ENCODE data around the gene CDH23.

CDH23 gene

DNA sequence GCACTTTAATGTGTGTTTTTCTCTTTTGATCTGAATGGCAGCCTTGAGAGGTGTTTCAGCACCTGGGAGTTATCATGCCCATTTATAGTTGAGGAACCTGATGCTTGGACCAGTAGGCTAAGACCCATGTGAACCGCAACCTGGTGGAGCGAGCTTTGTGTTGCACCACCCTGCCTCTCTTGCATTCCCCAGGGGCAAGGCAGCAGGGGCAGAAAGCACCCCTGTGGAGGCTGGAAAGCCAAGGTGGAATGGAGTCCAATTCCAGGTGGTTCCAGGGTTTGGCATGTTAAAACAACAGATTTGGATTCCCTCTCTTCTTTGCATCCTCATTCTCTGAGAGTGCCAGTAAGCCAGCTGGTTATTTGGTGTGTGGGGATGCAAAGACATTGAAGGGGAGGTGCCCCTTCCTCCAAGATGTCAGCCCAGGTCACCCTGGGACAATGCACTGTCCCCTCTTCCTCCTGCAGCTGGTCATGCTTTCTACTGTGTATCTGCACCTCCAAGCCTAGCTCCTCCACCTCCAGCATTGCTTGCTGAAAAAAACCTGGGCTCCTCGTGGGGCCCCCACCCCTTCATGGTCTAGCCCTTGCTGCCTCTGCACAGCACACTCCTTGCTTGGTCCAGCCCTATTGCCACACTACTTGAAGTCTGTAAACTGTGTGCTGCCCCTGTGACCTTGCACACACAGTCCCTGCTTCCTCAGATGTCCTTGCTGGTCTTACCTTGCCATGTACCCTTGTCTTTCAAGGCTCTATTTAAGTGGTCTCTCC lies 5.6 kb upstream of the CDH23 start:
- Histone ChIP-seq H3K9ac (ENCODE audit: low read depth in 1 of 2, low read length in 2 of 2) (no peak overlapping the region), H3K9me3 (ENCODE audit: control insufficient read depth in 2 of 2, low read length in 2 of 2) (no peaks in the 10 kb centered on the region), H3K36me3 (ENCODE audit: control insufficient read depth in 2 of 2, insufficient read depth in 2 of 2, low read length in 2 of 2) (no peaks in the 10 kb centered on the region), H3K27me3 (ENCODE audit: control insufficient read depth in 2 of 2, insufficient read depth in 2 of 2, low read length in 2 of 2) (peaks cover 0 to 30% of the 10 kb centered on the region in 2 donors), H3K4me3 (ENCODE audit: low read length in 2 of 2) (no peak overlapping the region), H3K27ac (ENCODE audit: low read depth in 2 of 2, low read length in 2 of 2) (no peak overlapping the region), H3K4me1 (ENCODE audit: control insufficient read depth in 2 of 2, insufficient read depth in 2 of 2, low read length in 2 of 2) (no peaks in the 10 kb centered on the region)

DNA sequence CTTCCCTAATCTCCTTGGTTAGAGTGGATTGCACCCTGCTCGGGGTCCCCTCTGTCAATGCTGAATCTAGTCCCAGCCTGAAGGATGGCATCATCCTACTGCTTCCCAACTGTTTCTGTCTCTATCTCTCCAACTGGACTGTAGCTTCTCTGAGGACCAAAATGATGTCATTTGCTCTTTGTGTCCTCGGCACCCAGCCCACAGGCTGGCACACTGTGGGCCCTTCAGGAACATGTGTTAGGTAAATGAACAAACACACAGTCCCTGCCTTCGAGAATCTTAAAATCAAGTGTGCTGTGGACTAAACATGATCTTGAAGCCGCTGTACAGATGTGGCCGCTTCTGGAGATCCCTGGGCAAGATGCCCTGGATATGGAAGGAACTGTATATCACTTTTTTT lies 5.0 kb upstream of the CDH23 start:
- Histone ChIP-seq H3K36me3 (ENCODE audit: control insufficient read depth in 2 of 2, insufficient read depth in 2 of 2, low read length in 2 of 2) (no peaks in the 10 kb centered on the region), H3K27ac (ENCODE audit: low read depth in 2 of 2, low read length in 2 of 2) (no peak overlapping the region), H3K9ac (ENCODE audit: low read depth in 1 of 2, low read length in 2 of 2) (no peak overlapping the region), H3K4me1 (ENCODE audit: control insufficient read depth in 2 of 2, insufficient read depth in 2 of 2, low read length in 2 of 2) (no peaks in the 10 kb centered on the region), H3K9me3 (ENCODE audit: control insufficient read depth in 2 of 2, low read length in 2 of 2) (no peaks in the 10 kb centered on the region), H3K27me3 (ENCODE audit: control insufficient read depth in 2 of 2, insufficient read depth in 2 of 2, low read length in 2 of 2) (peaks cover 0 to 30% of the 10 kb centered on the region in 2 donors), H3K4me3 (ENCODE audit: low read length in 2 of 2) (no peak overlapping the region)

DNA sequence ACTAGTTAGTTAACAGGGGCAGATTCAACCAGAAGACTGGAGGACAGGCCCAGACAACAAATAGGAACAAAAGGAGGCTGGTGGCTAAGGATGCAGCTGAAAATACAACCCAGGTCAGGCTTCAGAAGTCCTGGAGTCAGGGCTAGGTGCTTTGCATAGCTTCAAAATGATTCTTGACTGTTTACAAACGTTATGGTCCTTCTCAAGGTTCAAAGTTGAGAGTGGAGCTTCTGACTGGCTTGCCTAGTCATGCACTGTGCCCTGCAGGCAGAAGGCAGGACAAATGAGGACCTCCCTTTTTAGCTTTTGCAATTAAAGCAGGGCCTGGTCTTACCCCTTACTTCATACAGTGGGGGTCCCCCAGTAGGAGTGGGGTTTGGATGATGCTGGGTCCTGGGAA lies 4.4 kb upstream of the CDH23 start:
- no peaks in the 10 kb centered on the region for H3K36me3 ChIP-seq (ENCODE audit: control insufficient read depth in 2 of 2, insufficient read depth in 2 of 2, low read length in 2 of 2)
- H3K27ac ChIP-seq (ENCODE audit: low read depth in 2 of 2, low read length in 2 of 2), result no peak overlapping the region
- H3K27me3 ChIP-seq (ENCODE audit: control insufficient read depth in 2 of 2, insufficient read depth in 2 of 2, low read length in 2 of 2), result peaks cover 5 to 29% of the 10 kb centered on the region in 2 donors
- no peak overlapping the region for H3K4me3 ChIP-seq (ENCODE audit: low read length in 2 of 2)
- H3K4me1 ChIP-seq (ENCODE audit: control insufficient read depth in 2 of 2, insufficient read depth in 2 of 2, low read length in 2 of 2), result peaks cover 1 to 3% of the 10 kb centered on the region in 2 donors
- H3K9me3 ChIP-seq (ENCODE audit: control insufficient read depth in 2 of 2, low read length in 2 of 2), result no peaks in the 10 kb centered on the region
- H3K9ac ChIP-seq (ENCODE audit: low read depth in 1 of 2, low read length in 2 of 2), result no peak overlapping the region

DNA sequence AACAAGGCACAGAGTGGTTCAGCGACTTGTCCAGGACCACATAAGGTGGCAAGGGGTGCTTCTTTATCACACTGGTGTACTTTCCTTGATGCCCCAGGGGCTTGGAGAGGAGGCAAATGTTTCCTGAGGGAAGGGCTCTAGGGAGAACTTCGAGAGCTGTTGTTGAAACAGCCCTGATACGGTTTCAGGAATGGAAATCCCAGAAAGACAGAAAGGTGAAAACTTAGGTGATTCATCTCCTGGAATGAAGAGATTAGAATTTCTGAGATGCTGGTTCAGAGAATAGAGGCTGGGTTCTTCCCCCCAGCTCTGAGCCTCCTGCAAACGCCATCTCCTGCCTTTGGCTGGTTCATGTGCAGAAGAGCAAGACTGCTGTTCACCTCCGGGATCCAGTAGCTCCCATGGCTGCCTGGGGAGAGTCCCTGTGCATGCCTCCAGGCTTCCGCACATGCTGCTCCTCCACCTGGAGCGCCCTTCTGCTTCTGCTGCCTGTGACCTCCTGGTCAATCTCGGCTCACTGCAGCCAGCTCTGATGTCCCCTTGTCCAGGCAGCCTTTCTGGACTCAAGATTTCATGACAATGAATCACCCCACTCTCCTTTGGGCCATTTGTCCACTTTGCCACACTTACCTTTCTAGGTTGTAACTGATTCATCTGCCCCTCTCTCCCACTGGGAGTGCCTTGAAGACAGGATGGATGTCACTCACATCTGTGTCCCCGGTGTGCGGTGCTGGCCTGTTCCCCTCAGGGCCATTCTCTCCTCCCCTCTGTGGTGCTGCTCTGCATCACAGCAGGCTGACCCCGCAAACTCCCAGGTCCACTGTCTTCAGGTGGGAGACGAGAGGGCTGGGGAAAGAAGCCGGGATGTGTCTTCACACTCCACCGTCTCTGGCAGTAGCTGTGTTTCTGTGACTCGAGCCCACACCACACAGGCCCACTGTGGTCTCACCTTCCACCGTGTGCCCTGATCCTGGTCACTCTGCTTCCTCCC lies 3.6 kb upstream of the CDH23 start:
- H3K36me3 ChIP-seq (ENCODE audit: control insufficient read depth in 2 of 2, insufficient read depth in 2 of 2, low read length in 2 of 2), result no peaks in the 10 kb centered on the region
- no peak overlapping the region for H3K27ac ChIP-seq (ENCODE audit: low read depth in 2 of 2, low read length in 2 of 2)
- H3K4me3 ChIP-seq (ENCODE audit: low read length in 2 of 2), result no peak overlapping the region
- H3K27me3 ChIP-seq (ENCODE audit: control insufficient read depth in 2 of 2, insufficient read depth in 2 of 2, low read length in 2 of 2), result peaks cover 13 to 37% of the 10 kb centered on the region in 2 donors
- H3K4me1 ChIP-seq (ENCODE audit: control insufficient read depth in 2 of 2, insufficient read depth in 2 of 2, low read length in 2 of 2), result peaks cover 7 to 8% of the 10 kb centered on the region in 2 donors
- H3K9me3 ChIP-seq (ENCODE audit: control insufficient read depth in 2 of 2, low read length in 2 of 2), result no peaks in the 10 kb centered on the region
- H3K9ac ChIP-seq (ENCODE audit: low read depth in 1 of 2, low read length in 2 of 2), result no peak overlapping the region

DNA sequence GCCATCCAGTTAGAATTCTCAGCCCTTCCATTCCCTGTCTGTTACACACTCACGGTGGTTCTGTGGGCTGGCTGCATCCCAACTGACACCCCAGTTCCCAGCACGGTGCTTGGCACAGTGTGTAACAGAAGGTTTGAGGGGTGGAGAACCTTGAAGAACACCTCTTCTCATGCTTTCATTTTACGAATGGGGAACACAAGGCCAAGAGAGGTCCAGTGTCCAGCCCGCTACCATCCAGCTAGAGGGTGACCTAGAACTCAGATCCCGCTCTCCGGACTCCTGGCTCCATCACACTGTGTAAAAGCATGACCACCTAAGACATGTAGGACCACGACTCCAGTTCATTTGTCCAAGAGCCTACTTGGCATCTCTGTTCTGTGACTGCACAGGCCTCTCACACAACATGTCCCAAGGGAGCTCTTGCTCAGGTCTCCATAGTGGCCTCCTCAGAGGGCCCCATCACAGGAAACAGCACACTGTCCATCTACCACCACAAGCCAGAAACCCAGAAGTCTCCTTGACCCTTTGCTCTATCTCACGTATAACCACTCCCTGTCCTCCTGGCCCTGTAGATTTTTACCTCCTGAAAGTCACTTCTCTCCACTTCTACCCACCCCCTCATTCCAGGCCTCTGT lies 2.8 kb upstream of the CDH23 start:
- H3K9ac ChIP-seq (ENCODE audit: low read depth in 1 of 2, low read length in 2 of 2), result no peak overlapping the region
- no peaks in the 10 kb centered on the region for H3K36me3 ChIP-seq (ENCODE audit: control insufficient read depth in 2 of 2, insufficient read depth in 2 of 2, low read length in 2 of 2)
- no peaks in the 10 kb centered on the region for H3K9me3 ChIP-seq (ENCODE audit: control insufficient read depth in 2 of 2, low read length in 2 of 2)
- no peak overlapping the region for H3K4me3 ChIP-seq (ENCODE audit: low read length in 2 of 2)
- H3K4me1 ChIP-seq (ENCODE audit: control insufficient read depth in 2 of 2, insufficient read depth in 2 of 2, low read length in 2 of 2), result peaks cover 7 to 8% of the 10 kb centered on the region in 2 donors
- peaks cover 20 to 43% of the 10 kb centered on the region in 2 donors for H3K27me3 ChIP-seq (ENCODE audit: control insufficient read depth in 2 of 2, insufficient read depth in 2 of 2, low read length in 2 of 2)
- no peak overlapping the region for H3K27ac ChIP-seq (ENCODE audit: low read depth in 2 of 2, low read length in 2 of 2)

DNA sequence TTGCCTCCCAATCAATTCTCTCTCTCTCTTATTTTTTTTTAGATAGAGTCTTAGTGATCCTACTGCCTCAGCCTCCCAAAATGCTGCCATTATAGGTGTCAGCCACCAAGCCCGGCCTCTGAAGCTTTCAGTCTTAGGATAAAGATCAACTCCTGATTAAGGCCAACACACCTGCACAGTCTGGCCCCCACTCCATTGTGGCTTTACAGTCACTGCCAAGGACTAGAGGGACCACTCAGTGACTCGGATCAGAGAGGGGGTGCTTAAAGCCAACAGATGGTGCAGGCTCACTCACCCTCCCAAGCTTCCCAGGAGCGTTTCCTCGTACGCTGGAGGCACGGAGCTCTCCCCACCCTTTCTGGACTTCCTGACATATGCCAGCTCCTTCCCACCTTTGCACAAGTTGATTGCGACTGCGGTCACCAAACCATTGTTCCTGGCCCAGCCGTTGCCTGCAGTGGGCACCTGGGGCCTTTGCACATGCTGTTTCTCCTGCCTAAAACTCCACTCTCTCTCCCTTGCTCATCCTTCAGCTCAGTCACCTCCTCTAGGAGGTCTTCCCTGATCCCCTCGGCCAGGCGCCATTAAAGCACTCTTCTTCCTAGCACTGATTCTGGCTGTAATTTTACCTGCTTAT lies 1.7 kb upstream of the CDH23 start:
- Histone ChIP-seq H3K9ac (ENCODE audit: low read depth in 1 of 2, low read length in 2 of 2) (no peak overlapping the region), H3K4me3 (ENCODE audit: low read length in 2 of 2) (no peak overlapping the region), H3K27me3 (ENCODE audit: control insufficient read depth in 2 of 2, insufficient read depth in 2 of 2, low read length in 2 of 2) (peaks cover 30 to 51% of the 10 kb centered on the region in 2 donors), H3K4me1 (ENCODE audit: control insufficient read depth in 2 of 2, insufficient read depth in 2 of 2, low read length in 2 of 2) (peaks cover 7 to 8% of the 10 kb centered on the region in 2 donors), H3K36me3 (ENCODE audit: control insufficient read depth in 2 of 2, insufficient read depth in 2 of 2, low read length in 2 of 2) (no peaks in the 10 kb centered on the region), H3K9me3 (ENCODE audit: control insufficient read depth in 2 of 2, low read length in 2 of 2) (no peaks in the 10 kb centered on the region), H3K27ac (ENCODE audit: low read depth in 2 of 2, low read length in 2 of 2) (no peak overlapping the region)

DNA sequence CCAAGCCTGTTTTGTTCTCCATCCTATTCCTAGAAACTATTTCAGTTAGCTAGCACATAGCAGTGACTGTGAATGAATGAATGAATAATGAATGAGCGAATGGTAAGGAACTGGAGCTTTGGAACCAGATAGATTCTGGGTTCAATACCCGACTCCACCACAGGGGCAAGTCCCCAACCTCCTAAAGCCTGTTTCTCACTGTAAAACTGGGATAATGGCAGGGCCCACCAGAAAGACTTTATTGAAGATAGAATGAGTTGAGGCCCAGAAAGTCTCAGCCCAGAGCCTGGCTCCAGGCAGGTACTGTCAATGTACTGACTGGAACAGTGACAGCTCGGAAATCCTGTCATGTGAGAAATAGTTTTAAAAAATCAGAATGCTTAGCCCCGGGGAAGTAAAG lies 1.1 kb upstream of the CDH23 start:
- Histone ChIP-seq H3K4me1 (ENCODE audit: control insufficient read depth in 2 of 2, insufficient read depth in 2 of 2, low read length in 2 of 2) (peaks cover 7 to 8% of the 10 kb centered on the region in 2 donors), H3K36me3 (ENCODE audit: control insufficient read depth in 2 of 2, insufficient read depth in 2 of 2, low read length in 2 of 2) (no peaks in the 10 kb centered on the region), H3K27ac (ENCODE audit: low read depth in 2 of 2, low read length in 2 of 2) (no peak overlapping the region), H3K9ac (ENCODE audit: low read depth in 1 of 2, low read length in 2 of 2) (no peak overlapping the region), H3K9me3 (ENCODE audit: control insufficient read depth in 2 of 2, low read length in 2 of 2) (no peaks in the 10 kb centered on the region), H3K27me3 (ENCODE audit: control insufficient read depth in 2 of 2, insufficient read depth in 2 of 2, low read length in 2 of 2) (peaks cover 33 to 53% of the 10 kb centered on the region in 2 donors), H3K4me3 (ENCODE audit: low read length in 2 of 2) (no peak overlapping the region)

DNA sequence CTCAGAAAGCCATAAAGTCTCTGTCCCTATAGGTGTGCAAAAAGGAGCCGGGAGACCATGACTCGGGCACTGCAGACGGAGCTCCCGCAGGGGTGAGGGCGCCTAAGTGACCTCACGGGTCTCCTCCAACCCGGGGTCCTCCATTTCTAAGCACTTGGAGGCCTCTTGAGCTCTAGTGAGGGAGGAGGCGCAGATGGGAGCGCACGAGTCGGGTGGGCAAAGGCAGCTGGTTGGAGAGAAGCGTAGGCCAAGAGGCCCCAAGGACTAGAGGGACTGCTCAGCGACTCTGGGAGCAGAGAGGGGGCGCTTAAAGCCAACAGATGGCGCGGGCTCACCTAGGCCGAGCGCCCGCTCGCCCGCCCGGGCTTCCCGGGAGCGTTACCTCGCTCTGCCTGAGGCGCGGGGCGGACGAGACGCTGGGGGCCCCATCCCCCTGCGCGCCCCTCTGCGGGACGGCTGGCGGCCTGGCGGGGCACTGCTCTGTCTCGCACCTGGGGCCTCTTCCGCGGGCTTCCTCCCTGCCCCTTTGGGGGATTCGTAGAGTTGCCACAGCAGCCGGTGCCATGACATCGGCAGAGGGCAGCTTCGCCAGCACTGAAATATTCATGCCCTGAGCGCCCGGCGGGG lies 523 bp upstream of the CDH23 start:
- peak overlapping the region; percentile 7 to 24 for H3K4me3 ChIP-seq (ENCODE audit: low read length in 2 of 2)
- peaks cover 7 to 8% of the 10 kb centered on the region in 2 donors for H3K4me1 ChIP-seq (ENCODE audit: control insufficient read depth in 2 of 2, insufficient read depth in 2 of 2, low read length in 2 of 2)
- peaks cover 36 to 49% of the 10 kb centered on the region in 2 donors for H3K27me3 ChIP-seq (ENCODE audit: control insufficient read depth in 2 of 2, insufficient read depth in 2 of 2, low read length in 2 of 2)
- H3K27ac ChIP-seq (ENCODE audit: low read depth in 2 of 2, low read length in 2 of 2), result no peak overlapping the region
- no peaks in the 10 kb centered on the region for H3K36me3 ChIP-seq (ENCODE audit: control insufficient read depth in 2 of 2, insufficient read depth in 2 of 2, low read length in 2 of 2)
- H3K9me3 ChIP-seq (ENCODE audit: control insufficient read depth in 2 of 2, low read length in 2 of 2), result no peaks in the 10 kb centered on the region
- no peak overlapping the region for H3K9ac ChIP-seq (ENCODE audit: low read depth in 1 of 2, low read length in 2 of 2)
